Breast epithelium (tissue), 4 donors: ENCODE results near the gene COL8A2. TPM values are rescaled to one million over a fixed set of nuclear protein-coding genes. Genes with fewer than 3 reads are reported as not detected.

Experiments used
- DNase-seq, 2 donors: peaks; one replicate each; pipeline ENCODE4 v3.0.0-alpha.2; 2019; ENCODE audit warnings: low spot score in 2 of 2
- H3K27ac ChIP-seq, 2 donors: fragments of 200-600 bp; sonication (generic) in 1 of 2; one replicate each; pipeline ENCODE4 v1.5.1; 2016 to 2019; ENCODE audit warnings: mild to moderate bottlenecking in 1 of 2
- H3K27me3 ChIP-seq, 2 donors: fragments of 200-600 bp; sonication (generic) in 1 of 2; one replicate each; pipeline versions ENCODE4 v1.5.1 to v1.6.0; 2017 to 2019; ENCODE audit warnings: control low read depth in 1 of 2, mild to moderate bottlenecking in 1 of 2
- H3K36me3 ChIP-seq: fragments of 200-600 bp; one replicate; pipeline ENCODE4 v1.5.1; 2019
- H3K4me1 ChIP-seq, 2 donors: fragments of 200-600 bp; sonication (generic); one replicate each; pipeline ENCODE4 v1.5.1; 2016 to 2019; ENCODE audit warnings: control low read depth in 1 of 2
- H3K4me3 ChIP-seq, 3 donors: fragments of 200-600 bp; sonication (generic); 1 replicate in 2 of 3; 2 replicates in 1 of 3; pipeline ENCODE4 v1.5.1; 2016 to 2019; ENCODE audit warnings: mild to moderate bottlenecking in 3 of 3, moderate library complexity in 2 of 3
- H3K9me3 ChIP-seq, 2 donors: fragments of 200-600 bp; sonication (generic) in 1 of 2; one replicate each; pipeline ENCODE4 v1.5.1; 2016 to 2019; ENCODE audit warnings: control low read depth in 1 of 2
- CTCF ChIP-seq, 3 donors: fragments of 450-650 bp; IDR thresholded peaks; one replicate each; pipeline ENCODE4 v1.5.1; 2016 to 2017; ENCODE audit warnings: antibody characterized with exemption in 3 of 3, mild to moderate bottlenecking in 3 of 3, moderate library complexity in 3 of 3
- POLR2A ChIP-seq: fragments of 450-650 bp; IDR thresholded peaks from one replicate; pipeline ENCODE4 v1.6.1; 2016; ENCODE audit warnings: antibody characterized with exemption, mild to moderate bottlenecking, moderate library complexity
- POLR2AphosphoS5 ChIP-seq, 3 donors: sonication (generic); formaldehyde crosslinking; IDR thresholded peaks; one replicate each; pipeline ENCODE4 v1.6.1; 2017; ENCODE audit warnings: antibody characterized with exemption in 3 of 3
- intact Hi-C: fragments of 100-400 bp; cut with DNase I; formaldehyde crosslinking; loops from one replicate; pipeline ENCODE4 v1.15.1; 2023; ENCODE audit warnings: low total_unique reads
- total RNA-seq, 3 donors: library from RNA; depleted of rRNA; stranded (reverse); fragments of >200 nt; gene quantifications; one replicate each; pipeline ENCODE4 v1.1.0, GENCODE V29; 2016

Gene COL8A2
- 10 to 100 TPM in 2 of 3 donors, 1 to 10 TPM in 1; 3.4 to 20.6 (median 11.1) TPM for total RNA-seq

GRCh38 chr1:36125129-36125991 lies at the start of gene COL8A2:
COL8A2 (minus strand) TSS chr1:36125222; CDS start chr1:36100242, 24,980 bp downstream.
- Histone ChIP-seq H3K9me3 (no peaks in the 10 kb centered on the region), H3K27me3 (no peaks in the 10 kb centered on the region), H3K4me1 (no peaks in the 10 kb centered on the region), H3K27ac (peak within 1 kb of the TSS; percentile 78 to 90), H3K36me3 (no peaks in the 10 kb centered on the region), H3K4me3 (peak within 1 kb of the TSS; percentile 39 to 86 (median 57))
- intact Hi-C loops, result no loop called here
- peak in 1 of 2 donors; percentile 43 for DNase-seq
- TF ChIP-seq POLR2A (no peak), CTCF (IDR thresholded peaks at IDR 0.05) (no peak), POLR2AphosphoS5 (IDR thresholded peaks at IDR 0.05) (no peak)

- H3K4me3 ChIP-seq, result no peak overlapping the region
- peaks cover 15% of the 10 kb centered on the region for H3K36me3 ChIP-seq
- peak overlapping the region in 1 of 2 donors; percentile 9 for H3K27ac ChIP-seq
- no peak for DNase-seq
- intact Hi-C loops, result no loop called here
- H3K9me3 ChIP-seq, result no peaks in the 10 kb centered on the region
- TF ChIP-seq POLR2A, result no peak
- no peak for TF ChIP-seq POLR2AphosphoS5 (IDR thresholded peaks at IDR 0.05)
- TF ChIP-seq CTCF (IDR thresholded peaks at IDR 0.05), result no peak
- H3K4me1 ChIP-seq, result no peaks in the 10 kb centered on the region
- no peaks in the 10 kb centered on the region for H3K27me3 ChIP-seq
These were observed 49.7 kb upstream of the COL8A2 start for GRCh38 chr1:36174713-36175112.

- DNase-seq, result no peak
- Histone ChIP-seq H3K36me3 (peaks cover 12% of the 10 kb centered on the region), H3K4me1 (no peaks in the 10 kb centered on the region), H3K4me3 (no peak overlapping the region), H3K27ac (no peak overlapping the region), H3K9me3 (no peaks in the 10 kb centered on the region), H3K27me3 (no peaks in the 10 kb centered on the region)
- intact Hi-C loops, result no loop called here
- TF ChIP-seq POLR2AphosphoS5 (IDR thresholded peaks at IDR 0.05) (no peak), CTCF (IDR thresholded peaks at IDR 0.05) (no peak), POLR2A (no peak)
These were observed 48.0 kb upstream of the COL8A2 start for GRCh38 chr1:36172983-36173382.

- DNase-seq, result no peak
- intact Hi-C loops, result no loop called here
- Histone ChIP-seq H3K4me1 (no peaks in the 10 kb centered on the region), H3K27ac (no peak overlapping the region), H3K27me3 (no peaks in the 10 kb centered on the region), H3K9me3 (no peaks in the 10 kb centered on the region), H3K36me3 (peaks cover 12% of the 10 kb centered on the region), H3K4me3 (no peak overlapping the region)
- TF ChIP-seq POLR2A, result no peak
- no peak for TF ChIP-seq CTCF (IDR thresholded peaks at IDR 0.05)
- TF ChIP-seq POLR2AphosphoS5 (IDR thresholded peaks at IDR 0.05), result no peak
These were observed 47.2 kb upstream of the COL8A2 start for GRCh38 chr1:36172017-36172747.
